Stimulated activated CD4-positive, alpha-beta T cell treated with anti-CD3 and anti-CD28 coated beads, Interleukin-2, amount 100 ng/mL, for 24 hours (primary cell): ENCODE data around the gene A4GALT.
"Not testable (repeated sequence)": the region's sequence is repeated elsewhere in the genome, so short reads cannot be mapped to it uniquely, and the experiment has no call there.

Experiments used
- DNase-seq, 2 donors: peaks; one replicate each; pipeline ENCODE4 v3.0.0-alpha.2; 2020

A4GALT gene

DNA sequence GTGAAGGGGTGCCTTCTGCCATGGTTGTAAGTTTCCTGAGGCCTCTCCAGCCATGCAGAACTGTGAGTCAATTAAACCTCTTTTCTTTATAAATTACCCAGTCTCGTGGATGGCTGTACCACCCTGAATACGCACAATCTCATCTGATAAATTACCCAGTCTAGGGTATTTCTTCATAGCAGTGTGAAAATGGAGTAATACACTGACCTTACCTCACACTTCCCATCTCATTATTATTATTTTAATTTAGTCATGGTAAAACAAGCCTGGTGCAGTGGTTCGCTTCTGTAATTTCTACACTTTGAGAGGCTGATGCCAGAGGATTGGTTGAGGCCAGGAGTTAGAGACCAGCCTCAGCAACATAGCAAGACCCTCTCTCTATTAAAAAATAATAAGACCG, 41.0 kb downstream of the A4GALT start:
- no peak for DNase-seq

DNA sequence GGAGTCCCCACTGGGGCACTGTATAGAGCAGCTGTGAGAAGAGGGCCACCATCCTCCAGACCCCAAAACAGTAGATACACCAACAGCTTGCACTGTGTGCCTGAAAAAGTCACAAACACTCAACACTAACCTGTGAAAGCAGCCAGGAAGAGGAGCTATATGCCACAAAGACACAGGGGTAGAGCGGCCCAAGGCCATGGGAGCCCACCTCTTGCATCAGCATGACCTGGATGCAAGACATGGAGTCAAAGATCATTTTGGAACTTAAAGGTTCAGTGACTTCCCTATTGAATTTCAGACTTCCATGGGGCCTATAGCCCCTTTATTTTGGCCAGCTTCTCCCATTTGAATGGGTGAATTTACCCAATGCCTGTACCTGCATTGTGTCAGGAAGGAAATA, 41.8 kb downstream of the A4GALT start:
- DNase-seq, result no peak

DNA sequence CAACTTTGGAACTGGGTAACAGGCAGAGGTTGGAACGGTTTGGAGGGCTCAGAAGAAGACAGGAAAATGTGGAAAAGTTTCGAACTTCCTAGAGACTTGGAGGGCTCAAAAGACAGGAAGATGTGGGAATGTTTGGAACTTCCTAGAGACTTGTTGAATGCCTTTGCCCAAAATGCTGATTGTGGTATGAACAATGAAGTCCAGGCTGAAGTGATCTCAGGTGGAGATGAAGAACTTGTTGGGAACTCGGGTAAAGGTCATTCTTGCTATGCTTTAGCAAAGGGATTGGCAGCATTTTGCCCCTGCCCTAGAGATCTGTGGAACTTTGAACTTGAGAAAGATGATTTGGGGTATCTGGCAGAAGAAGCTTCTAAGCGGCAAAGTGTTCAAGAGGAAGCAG, 42.7 kb downstream of the A4GALT start:
- not testable (repeated sequence) for DNase-seq

DNA sequence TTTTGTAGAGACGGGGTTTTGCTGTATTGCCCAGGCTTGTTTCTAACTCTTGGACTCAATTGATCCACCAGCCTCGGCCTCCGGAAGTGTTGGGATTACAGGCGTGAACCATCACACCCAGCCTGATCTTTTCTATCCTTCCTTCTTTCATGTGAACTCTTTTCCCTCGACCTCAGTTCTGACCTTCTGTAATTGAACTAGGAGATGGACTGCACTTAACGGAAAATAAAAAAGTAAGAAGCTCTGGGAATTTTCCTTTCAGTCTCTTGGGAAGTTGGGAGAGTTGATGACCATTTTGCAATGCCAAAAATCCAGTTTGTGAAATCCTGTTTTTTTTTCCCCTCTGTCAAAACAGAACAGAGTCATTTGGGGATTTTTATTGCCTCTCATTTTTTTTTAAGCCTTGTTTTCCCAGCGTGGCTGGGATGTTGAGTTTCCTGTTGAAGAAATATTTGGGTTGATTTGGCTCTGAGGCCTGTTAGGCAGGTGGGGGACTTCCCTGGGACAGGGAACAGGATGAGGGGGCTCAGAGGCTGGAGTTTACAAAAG, 44.5 kb downstream of the A4GALT start:
- no peak for DNase-seq

DNA sequence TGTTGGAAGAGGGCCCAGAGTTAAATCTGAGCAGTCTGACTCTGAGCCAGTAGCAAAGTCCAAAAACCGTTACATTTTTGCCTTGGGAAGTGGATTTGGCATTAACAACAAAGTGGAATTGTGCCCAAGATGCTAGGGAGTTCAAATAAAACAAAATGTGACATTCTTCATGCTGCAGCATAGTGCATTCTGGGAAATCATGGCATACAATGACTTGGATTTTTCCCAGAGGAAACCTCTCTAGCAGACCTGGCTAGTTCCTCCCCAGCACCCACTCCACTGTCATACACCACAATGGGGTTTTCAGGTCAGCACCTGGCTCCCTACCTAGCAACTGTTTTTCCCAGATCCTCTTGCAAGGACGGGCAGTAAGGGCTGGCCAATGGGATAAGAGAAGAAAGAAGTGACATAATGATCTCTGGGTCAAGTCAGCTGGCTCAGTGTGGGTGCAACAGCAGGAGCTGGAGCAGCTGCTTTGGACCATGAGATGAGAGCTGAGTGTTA, 46.7 kb downstream of the A4GALT start:
- no peak for DNase-seq

DNA sequence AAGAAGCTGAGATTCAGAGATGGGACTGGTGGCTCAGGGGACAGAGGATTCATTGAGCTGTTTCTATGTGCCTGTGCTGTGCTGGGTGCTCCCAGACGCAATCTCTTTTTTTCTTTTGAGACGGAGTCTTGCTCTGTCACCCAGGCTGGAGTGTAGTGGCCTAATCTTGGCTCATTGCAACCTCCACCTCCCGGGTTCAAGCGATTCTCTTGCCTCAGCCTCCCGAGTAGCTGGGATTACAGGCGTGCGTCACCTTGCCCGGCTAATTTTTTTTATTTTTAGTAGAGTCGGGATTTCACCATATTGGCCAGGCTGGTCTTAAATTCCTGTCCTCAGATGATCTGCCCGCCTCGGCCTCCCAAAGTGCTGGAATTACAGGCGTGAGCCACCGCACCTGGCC, 47.6 kb downstream of the A4GALT start:
- DNase-seq, result not testable (repeated sequence)

DNA sequence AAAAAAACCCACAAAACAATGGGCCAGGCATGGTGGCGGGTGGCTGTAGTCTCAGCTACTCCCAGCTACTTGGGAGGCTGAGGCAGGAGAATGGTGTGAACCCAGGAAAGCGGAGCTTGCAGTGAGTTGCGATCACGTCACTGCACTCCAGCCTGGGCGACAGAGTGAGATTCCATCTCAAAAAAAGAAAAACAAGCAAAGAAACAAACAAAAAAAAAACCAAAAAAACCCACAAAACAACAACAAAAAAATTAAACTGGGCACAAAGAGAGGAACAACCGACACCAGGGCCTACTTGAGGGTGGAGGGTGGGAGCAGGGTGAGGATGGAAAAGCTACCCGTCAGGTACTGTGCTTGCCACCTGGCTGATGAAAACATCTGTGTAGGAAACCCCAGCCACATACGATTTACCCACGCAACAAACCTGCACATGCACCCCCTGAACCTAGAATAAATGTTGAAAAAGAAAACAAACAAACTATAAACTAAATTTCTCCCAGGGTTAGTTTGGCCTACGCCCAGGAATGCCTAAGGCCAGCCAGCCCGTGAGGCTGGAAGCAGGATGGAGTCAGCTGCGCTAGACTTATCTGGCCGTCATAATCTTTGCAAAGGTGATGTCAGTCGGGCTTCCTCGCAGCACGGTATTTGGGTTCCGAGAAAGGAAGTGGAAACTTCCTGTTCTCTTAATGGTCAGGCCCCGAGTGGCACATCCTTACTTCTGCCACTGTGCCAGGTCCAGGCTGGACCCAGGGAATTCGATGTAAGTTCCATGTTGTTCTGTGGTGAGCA, 49.6 kb downstream of the A4GALT start:
- no peak for DNase-seq

DNA sequence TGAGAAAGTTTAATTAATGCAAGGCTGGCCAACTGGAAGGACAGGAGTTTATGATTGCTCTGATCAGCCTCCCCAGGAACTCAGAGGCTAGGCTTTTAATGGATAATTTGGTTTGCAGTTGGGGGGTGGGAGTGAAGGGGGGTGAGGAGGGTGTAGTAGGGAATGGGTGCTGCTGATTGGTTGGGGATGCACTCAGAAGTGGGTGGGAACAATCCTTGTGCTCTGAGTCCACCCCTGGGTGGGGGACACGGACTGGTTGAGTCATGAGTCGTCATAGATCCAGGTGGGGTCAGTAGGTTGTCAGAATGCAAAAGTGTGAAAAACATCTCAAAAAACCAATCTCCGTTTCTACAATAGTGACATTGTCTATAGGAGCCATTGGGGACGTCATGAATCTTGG, 50.6 kb downstream of the A4GALT start:
- no peak for DNase-seq

DNA sequence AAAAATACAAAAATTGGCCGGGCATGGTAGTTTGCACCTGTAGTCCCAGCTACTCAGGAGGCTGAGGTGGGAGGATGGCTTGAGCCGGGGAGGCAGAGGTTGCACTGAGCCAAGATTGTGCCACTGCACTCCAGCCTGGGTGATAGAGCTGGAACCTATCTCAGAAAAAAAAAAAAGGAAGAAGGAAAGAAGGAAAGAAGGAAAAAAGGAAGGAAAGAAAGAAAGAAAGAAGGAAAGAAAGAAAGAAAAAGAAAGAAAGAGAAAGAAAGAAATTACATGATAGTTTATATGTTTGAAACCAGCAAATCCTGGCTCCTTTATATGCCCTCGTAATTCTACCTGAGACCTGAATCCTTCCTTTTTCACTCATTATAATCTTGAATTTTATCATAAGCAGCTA, 54.3 kb downstream of the A4GALT start:
- DNase-seq, result not testable (repeated sequence)

DNA sequence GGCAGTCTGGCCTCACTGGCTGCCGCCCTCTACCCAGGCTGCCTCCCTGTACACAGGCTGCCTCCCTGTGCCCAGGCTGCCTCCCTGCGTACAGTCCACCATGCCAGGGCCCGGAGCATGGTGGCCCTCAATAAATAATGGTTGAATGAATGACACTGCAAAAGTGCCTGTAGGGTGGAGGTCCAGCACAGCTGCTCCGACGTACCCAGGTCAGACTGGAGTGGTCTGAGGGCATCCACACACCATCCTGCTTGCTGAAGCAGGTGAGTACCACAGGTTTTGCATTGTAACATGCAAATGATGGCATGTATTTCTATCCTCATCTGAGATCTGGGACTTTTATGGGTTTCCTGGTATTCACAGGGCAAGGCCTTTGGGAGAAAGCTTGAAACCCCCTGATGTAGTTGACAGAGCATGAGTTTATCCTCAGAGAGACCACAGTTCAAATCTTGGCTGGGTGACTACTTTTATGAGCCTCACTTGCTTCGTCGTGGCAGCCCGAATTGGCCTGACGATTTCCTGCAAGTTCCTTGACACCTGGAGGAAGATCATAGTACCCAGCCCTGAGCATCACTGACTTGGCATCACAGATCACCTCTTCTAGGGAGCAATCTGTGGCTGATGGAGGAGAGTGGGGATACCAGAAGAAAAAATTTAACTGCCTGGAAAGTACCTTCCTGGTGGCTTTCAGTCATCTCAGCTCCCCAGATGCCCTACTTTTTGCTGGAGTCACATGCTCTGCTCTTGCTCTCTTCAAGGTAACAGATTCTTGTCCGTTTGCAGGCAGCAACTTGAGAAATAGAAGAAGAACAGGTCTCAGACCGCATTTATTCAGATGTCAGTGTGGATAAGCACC, 55.5 kb downstream of the A4GALT start:
- no peak for DNase-seq

DNA sequence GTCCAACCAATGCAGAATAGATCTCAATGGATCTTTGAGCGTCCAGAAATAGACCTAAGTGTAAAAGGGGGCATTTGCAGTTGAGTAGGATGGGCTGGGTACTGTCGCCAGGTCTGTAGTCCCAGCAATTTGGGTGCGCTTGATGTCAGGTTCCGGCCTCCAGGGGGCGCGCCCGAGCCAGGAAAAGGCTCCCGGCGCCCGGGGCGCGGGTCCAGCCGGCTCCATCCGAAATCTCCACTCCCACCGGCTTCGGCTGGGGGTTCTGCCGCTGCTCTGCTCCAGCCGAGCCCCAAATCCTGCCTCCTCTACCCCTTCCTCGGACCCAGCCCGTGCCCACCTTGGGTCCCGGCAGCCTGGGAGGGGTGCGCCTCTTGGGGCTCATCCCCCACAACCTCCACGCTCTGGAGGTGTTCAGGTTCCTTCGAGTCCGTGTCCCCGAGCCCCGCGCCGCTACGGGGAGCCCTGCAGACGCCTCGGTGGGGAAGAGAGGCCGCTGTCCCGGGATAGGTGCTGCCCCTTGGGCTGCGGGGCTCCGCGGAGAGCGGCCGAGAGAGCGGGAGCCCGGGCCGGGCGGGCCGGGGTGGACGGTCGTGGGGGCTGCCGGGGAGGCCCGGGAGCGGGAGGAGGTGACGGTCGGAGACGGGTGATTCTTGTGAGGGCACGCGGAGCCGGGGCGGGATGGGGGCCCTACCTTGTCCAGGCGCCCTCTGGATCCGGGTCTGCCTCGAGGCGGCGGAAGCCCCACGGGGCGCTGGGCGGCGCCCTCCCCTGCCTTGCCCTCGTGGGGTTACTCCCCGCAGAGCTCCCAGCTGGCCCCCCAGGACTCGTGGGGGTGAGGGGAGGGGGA, 58.5 kb downstream of the A4GALT start:
- peak; percentile 88 to 89 for DNase-seq

DNA sequence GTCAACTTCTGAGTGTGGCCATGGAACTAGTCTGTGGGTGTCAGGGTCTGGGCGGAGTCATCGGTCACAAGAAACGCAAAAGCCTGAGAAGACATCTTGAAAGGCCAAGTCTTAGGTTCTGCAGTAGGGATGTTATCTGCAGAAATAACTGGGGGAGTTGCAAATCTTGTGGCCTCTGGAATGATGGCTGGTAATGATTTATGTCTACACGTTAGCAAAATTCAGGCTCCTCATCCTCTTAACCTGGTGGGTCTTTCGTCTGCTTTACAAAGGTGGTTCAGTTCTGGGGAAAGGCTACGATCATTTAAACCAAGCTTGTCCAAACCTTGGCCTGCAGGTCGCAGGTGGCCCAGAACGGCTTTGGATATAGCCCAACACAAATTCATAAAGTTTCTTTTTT, 64.1 kb downstream of the A4GALT start:
- DNase-seq, result no peak

DNA sequence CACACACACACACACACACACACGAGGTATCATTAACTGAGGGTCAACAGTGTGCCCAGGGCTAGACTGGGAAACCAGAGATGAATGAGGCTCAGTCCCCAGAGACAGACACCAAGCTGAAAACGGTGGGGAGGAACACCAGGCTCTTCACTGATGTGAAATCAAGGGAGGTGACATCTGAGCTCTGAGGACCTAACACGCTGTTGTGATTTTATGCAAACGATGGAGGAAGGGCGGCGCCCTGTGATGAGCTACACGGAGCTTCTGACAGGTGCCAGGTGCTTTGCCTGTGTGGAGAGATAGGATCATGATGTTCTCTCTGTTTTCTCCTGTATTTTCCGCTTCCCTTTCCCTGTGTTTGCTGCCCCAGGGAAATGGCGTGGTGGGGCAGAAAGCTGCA, 65.0 kb downstream of the A4GALT start:
- DNase-seq, result no peak

DNA sequence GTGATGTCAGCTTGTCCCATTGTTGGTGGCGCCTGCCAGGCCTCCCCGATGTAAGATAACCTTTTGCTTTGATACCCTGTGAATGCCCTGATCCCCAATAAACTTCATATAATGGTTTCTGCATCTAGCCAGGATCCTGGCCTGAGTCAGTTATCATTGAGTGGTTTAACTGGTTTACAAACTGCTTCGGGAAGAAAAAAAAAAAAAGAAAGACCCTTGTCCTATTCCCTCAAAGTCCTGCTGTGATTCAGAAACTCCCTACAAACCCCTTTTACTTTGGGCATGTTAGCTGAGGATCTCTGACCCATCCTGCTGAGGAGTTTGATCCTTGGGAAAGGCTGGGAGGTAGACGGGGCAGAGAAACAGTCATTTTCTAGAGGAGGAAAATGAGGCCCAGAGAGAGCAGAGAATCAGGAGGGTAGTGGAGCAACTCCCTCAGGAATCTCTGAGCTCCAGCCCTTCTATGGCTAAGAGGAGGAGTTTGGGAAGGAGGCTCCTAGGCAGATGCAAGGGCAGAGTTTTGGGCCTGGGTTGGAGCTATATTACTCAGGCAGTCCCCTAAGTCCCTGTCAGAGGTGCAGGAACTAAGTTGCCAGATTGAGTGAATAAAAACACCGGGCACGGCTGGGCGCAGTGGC, 66.1 kb downstream of the A4GALT start:
- DNase-seq, result no peak

DNA sequence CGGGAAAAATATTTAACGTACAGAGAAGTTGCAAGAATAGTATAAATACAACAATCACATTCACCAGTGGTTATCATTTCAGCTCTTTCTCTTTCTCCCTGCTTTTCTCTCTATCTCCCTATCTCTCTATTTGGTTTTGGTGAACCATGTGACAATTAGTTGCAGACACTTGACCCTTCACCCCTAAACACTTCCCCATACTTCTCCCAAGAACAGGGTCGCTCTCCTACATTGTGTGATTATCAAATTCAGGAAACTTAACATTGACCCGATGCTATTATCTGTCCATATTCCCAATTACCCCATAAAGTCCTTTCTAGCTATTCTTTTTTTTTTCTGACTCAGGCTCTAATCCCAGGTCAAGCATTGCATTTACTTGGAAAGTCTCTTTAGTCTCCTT, 66.7 kb downstream of the A4GALT start:
- DNase-seq, result no peak

DNA sequence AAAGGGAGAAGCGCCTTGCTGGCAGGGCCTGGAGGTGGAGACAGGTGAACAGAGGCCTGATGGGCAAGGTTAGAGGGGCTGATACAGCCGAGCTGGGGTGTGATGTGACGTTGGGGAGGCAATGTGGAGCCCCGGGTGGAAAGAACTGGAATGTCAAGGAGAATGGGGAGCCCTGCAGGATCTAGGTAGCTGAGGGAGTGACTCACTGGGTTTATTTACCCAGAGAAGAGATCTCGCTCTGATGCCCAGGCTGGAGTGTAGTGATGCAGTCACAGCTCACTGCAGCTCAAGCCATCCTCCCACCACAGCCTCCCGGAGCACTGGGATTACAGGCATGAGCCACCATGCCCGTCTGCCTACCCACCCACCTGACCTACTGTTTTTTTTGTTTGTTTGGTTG, 69.5 kb downstream of the A4GALT start:
- DNase-seq, result no peak

DNA sequence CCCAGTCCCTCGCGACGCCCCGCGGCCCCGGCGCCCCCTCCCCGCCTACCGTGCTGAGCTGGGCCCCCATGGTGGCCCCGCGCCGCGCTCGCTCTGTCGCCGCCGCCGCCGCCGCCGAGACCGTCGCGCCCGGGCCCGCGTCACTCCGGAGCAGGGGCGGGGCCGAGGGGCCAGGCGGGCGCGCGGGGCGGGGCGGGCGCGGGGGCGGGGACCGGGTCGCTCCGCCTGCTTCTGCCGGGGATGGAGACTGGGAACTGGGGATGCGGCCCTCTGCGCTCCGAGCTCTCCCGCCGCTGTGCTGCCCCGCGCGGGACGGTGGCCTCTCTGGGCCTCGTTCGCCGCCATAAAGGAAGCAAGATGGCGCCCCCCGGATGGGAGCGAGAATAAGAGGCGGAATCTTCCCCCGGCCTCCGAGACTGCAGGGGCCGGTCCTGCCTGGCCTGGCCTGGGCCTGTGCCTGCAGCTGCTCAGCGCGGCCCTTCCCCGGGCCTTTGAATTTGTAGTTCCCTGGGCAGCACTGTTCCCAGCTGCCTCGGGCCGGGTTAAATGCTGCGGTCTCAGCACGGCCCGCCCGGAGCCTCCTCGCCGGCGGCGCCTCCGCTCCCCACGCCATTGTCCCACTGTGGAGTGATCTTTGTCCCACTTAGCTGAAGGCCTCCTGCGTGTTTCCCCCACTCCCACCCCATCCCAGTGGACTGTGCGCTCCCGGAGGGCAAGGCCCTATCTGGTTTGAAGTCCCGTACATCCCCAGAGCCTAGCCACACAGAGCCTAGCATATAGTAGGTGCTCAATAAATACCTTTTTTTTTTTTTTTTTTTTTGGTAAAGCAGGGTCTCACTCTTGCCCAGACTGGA, 71.2 kb downstream of the A4GALT start, which contains the start of gene CYB5R3:
Gene CYB5R3, minus strand, starts transcription at position 147 of the 854 bp plus-strand sequence. Its CDS starts 77 bp downstream, at position 70.
- DNase-seq, result peak; percentile 82 to 88

DNA sequence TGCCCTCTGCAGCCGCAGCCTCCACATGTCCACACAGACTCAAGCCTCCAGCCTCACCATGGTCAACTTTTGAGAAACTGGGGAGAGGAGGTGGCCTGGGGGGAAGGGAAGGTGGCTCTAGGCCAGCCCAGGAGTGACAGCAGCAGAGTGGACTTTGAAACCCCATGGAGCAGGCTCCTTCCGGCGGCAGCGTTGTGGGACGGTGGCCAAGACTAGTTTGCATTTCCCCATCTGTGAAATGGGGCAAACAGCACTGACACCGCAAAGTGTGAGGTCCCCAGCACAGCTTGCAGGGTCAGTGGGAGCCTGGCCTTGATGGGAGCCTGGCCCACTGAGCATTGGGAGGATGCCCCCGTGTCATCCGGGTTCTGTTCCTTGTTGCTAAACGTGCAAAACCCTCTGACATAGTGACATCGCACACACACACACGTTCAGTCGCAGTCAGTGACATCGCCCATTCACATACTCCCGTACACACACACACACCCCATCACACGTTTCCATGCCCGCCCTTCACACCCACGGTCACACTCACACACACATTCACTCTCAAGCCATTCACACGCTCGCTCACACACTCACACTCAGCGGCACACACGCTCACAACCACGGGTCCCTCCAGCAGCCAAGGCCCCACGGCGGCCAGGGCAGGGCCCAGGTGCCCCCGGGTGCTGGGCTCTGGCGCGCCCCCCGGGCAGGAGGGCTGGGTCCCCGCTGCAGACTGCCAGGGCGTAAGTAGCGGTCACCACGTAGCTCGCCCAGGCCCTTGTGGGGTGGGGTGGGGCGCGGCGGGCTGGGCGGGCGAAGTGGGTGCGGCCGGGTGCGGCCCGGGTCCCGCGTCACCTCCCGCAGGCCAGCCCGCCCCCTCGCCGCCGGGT, 72.1 kb downstream of the A4GALT start:
- peak in 1 of 2 donors; percentile 46 for DNase-seq

DNA sequence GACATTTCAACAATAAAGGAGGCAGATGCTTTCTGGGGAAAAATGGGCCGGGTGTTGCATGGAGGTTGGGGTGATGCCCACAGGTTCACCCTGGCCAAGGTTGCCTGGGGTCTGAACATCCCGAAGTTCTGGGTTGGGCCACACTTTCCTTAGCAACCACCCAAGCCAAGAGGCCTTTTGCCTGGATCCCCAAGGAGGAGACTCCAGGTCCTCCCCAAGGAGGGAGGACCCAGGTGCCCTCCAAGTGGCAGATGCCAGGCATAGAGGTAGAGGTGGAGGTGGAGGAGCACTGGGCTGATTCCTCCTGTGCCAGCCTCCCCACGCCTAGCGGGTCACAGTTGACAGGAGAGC, 72.7 kb downstream of the A4GALT start:
- no peak for DNase-seq
